Right ventricle myocardium superior (tissue), 1 donor: ENCODE measurements around the gene KIF18A. TPM values are rescaled to one million over a fixed set of nuclear protein-coding genes. Genes with fewer than 3 reads are reported as not detected.
"Not testable (repeated sequence)": the region's sequence is repeated elsewhere in the genome, so short reads cannot be mapped to it uniquely, and the experiment has no call there.

ENCODE experiments used
- ATAC-seq: fragments of 200-7000 bp; cut with Tn5 transposase; one replicate; pipeline ENCODE4 v1.9.1; 2020; ENCODE audit warnings: mild to moderate bottlenecking; ENCODE audit not compliant: poor library complexity
- DNase-seq: peaks from one replicate; pipeline ENCODE4 v3.0.0-alpha.2; 2020
- intact Hi-C: fragments of 100-400 bp; cut with DNase I; formaldehyde crosslinking; loops from one replicate; pipeline ENCODE4 v1.11.2; 2022
- long read RNA-seq: library from polyadenylated mRNA; unstranded; transcript quantifications from one replicate; pipeline ENCODE4 v2.0.0, GENCODE V29; 2021
- total RNA-seq: library from RNA; stranded (reverse); fragmentation: NEBNext Ultra II Directional; extraction: Animal tissue kit (Norgen Biotek cat#: 25700); gene quantifications from one replicate; pipeline ENCODE4 v1.2.1, GENCODE V29; 2021
- donor health status: DM: no; HTN: yes; CAD: no; lungs with severe emphysema.

Gene KIF18A
- total RNA-seq, result 0.16 TPM
- long read RNA-seq, result 0 reads

DNA sequence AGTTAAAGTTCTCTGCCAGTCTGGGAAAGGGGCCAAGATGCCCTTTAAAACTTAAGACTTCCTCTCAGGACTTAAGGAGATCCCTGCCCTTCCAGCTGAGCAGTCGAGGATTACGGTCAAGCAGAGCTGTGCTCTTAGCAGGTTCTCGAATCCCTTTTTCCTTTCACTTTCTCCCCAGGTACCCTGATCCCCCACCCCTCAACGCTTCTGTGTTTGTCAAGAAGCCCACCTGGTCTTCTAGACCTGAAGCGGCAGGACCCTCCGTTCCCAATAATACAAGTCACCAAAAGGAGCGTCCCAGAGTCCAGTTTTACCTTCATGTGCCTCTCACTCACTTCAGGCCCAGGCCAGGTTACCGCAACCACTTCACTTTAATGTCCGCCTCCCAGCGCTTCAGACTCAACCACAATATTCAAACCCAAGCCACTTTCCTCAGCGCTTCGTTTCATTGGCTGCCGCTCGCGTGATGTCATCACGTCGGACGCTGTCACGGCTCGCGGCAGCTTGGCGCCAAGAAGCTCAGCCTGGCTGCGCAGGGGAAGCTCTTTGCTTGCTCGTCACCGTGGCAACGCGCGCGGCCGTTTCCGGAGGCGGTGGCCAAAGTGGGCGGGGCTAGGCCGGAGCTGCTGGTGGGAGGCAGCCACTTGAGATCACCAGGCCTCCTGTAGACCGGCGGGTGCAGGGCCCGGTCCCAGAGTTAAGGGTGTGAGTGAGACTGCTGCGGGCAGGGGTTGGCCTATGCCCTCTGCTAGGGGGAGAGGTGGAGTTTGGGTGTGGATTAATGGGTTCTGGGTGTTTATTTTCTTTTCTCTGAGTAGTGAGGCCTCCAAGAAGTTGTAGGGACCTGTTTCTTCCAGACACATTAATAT lies at the start of gene KIF18A, which contains the start of gene METTL15:
TSS of gene KIF18A (minus strand) at position 407 of the 869 bp plus-strand sequence. CDS start 10,209 bp downstream, outside the sequence.
TSS of gene METTL15 (plus strand) at position 639 of the 869 bp plus-strand sequence. CDS start 4,947 bp downstream, outside the sequence.
- DNase-seq, result peak; percentile 100
- peak; percentile 100 for ATAC-seq
- intact Hi-C loops, result no loop called here

DNA sequence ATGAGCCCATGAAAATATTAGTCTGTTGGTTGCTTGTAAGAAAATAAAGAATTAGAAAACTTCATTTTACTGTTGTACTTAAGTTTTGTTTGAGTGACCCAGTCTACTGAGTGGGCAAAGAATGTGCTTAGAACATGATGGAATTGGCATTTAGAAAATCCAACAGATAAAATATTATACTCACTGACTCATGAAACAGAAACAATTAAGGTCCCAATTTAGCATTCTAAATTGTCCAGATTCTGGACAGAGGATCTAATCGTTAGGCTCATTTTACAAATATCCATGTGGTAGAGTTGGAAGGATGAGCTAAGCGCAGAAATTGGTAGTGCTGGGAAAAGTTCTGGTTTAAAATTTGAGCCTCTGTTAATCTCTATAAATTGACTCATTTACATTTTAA lies 45.6 kb upstream of the KIF18A start:
- no peak for DNase-seq
- ATAC-seq, result no peak
- intact Hi-C loops, result no loop called here

DNA sequence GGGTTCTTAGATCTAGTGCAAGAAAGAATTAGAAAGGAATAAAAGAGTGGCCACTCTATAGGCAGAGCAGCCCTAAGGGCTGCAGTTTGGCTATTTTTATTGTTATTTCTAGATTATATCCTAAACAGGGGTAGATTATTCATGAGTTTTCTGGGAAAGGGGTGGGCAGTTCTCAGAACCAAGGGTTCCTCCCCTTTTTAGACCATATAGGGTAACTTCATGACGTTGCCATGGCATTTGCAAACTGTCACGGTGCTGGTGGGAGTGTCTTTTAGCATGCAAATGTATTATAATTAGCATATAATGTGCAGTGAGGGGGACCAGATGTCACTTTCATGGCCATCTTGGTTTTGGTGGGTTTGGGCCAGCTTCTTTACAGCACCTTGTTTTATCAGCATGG lies 44.8 kb upstream of the KIF18A start:
- DNase-seq (no peak), ATAC-seq (no peak)
- intact Hi-C loops, result no loop called here

DNA sequence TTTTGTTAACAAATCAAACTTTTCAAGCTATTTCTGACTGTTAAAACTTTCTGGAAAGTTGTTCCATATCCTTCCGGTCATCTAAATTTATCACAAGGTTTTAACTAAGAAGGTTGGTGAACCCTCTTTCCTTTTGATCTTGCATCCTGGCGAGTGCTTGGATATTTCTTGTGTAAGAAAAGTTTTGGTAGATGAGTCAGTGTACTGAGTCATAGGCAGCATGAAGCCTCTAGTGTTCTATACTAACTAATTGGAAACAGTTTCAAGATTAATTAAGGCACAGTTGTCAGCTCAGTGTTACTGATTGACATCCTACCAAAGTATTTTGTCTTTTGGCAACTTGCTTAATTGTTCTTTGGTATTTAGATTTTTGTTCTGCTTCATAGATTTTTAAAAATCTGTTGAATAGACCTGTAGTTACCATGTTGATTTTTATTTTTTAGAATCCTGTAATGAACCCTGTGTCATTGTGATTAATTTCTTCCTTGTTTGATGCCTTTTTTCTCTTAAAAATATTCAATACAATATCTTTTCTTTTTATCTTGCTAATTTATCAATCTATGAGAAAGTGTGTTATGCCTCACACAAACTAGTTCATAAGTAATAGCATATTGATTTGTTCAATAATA lies 38.3 kb upstream of the KIF18A start:
- no peak for ATAC-seq
- no peak for DNase-seq
- intact Hi-C loops, result no loop called here

DNA sequence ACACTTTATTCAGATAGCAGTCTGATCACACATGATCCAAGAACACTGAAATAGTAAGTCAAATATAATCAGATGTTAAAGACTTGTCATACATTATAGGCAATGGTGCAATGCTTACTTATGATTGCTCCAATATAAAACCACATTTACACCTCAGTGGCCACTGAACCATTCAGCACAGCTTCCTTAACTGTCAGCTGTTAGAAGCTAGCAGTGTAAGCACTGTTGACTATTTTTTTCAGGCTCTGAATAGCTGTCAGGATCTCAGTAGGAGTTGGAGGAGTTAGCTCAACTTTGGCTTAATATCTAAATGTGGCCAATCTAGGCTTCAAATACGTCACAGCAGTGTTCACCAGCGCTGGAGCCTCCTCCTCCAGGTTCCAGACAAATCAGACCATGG lies 36.9 kb upstream of the KIF18A start:
- intact Hi-C loops, result no loop called here
- ATAC-seq (no peak), DNase-seq (no peak)

DNA sequence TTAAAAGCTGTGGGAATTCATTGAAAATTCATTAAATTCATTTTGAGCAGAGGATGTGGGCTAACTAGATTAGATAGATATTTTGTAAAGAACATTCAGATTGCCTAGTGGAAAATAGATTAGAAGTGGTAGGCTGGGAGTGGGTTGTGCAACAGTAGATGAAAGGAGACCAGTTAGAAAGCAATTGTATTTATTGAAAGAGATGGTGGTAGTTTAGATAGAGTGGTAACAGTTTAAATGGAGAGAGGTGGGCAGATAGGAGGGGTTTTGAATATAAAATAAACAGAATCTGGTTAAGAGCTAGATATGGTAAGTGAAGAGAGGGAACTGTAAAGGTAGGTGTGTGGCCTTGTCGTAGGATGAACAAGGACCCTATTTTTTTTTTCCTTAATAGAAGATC lies 34.8 kb upstream of the KIF18A start:
- intact Hi-C loops, result no loop called here
- ATAC-seq (no peak), DNase-seq (no peak)

DNA sequence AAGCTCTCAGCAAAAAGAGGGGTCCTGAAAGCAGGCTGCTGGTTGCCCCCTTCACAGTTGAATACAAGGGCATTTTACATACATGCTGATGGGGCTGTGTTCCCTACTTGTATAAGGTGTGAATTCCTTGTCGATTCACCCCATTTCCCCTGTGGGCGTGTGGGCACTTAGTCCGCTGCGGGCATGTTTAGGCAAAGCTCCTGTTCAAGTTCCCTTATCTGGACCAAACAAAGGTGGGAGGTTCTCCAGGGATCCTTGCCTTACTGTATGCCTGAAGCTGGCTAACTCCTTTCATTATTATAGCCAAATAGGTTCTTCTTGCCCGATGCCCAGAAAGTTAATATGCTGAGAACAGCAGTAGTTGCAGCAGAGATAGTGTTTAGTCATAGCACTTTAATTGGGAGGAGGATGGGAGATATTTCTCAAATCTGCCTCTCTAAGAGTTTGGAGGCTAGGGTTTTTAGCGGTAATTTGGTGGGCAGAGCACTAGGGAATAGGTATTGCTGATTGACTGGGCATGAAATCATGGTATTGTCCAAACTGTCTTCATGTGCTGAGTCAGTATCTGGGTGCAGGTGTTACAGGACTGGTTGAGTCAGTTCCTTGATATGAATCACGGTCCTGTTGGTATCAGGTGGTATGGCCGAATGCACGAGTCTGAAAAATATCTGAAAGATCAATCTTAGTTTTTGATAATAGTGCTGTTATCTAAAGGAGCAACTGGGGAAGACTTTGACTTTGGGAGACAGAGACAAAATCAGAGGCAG lies 32.9 kb upstream of the KIF18A start:
- no peak for ATAC-seq
- DNase-seq, result no peak
- intact Hi-C loops, result no loop called here

DNA sequence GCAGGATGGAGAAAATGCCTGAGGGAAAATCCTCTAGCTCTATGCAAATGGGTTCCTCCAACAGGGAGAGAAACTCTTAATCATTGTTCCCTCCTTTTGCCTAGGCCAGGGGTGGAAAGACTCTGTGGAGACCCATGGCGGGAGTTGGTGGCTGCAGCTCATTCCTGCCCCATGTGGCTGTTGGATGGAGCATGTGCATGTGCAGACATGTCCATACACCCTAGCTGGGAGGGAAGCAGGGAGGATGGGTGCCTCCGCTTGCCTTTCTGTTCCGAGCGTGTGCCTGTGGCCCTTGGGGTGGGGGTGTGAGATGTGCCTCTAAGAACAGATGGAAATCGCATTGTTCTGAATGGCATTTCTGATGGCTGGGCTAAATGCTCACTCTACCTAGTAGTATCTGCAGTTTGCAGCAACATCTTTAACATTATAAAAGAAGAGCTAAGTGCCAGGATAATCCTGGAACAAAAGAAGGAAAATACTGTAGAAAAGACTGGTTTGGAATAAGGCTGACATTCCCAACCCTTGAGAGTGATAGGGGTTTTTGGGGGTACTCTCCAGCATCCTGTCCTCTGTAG lies 32.0 kb upstream of the KIF18A start:
- DNase-seq, result no peak
- intact Hi-C loops, result no loop called here
- ATAC-seq, result no peak

DNA sequence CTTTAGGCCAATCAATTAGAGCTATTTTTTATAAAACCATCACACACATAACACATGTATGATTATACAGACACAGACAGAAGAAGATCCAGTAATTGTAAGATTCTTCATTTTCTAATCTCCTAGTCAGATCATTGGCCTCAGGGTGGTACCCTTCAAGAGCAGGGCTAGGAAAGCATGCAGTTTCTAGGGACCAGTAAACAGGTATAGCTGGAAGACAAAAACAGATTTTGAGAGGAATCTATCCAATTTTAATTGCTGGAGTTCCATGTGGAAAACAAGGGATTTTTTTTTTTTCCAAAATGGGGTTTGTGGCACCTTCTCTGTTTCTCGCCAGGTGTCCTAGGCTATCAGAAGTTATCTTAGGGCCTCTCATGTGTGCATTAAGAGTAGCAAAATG lies 29.9 kb upstream of the KIF18A start:
- ATAC-seq, result no peak
- no peak for DNase-seq
- intact Hi-C loops, result no loop called here

DNA sequence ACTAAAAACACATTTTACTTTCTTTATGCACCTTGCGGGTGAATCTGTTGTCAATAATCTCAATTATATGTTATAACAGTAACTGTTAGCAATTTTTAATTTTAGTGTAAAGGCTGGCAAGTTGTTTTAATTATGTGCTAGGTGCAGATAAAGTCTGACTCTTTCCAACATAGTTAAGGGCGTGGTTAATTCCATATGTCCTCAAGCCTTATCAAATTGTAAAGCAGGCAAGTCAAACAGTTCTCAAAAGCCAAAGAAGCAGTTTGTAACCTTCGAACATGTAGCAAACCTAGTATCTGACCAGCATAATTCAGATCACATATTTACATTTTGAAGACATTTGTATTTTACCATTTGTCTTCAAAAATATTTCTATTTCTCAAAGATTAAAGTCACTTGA lies 29.4 kb upstream of the KIF18A start:
- intact Hi-C loops, result no loop called here
- no peak for DNase-seq
- ATAC-seq, result no peak

DNA sequence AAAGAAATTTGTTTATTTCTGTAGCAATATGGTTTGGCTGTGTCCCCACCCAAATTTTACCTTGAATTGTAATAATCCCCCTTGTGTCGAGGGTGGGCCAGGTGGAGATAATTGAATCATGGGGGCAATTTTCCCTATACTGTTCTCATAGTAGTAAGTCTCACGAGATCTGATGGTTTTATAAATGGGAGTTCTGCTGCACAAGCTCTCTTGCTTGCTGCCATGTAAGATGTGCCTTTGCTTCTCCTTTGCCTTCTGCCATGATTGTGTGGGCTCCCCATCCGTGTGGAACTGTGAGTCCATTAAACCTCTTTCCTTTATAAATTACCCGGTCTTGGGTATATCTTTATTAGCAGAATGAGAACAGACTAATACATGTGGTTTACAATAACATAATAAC lies 28.2 kb upstream of the KIF18A start:
- ATAC-seq, intact Hi-C loops, DNase-seq: not testable (repeated sequence)

DNA sequence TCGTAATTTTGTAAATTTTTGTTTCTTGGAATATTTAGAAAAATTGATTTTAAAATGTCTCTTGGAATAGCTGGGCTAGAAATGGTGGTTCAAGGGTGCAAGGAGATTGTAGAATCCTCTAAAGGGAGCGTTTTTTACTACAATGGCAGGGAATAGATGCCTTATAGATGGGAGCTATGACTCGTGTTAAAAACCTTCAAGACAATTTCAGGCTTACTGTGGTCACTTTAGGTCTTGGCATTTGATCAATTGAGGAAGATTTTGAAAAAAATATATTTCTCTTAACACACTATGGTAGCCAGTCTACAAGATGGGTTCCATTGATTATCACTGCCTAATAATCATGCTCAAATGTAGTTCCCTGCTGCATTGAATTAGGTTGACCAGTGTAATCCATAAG lies 25.2 kb upstream of the KIF18A start:
- DNase-seq (no peak), ATAC-seq (no peak)
- intact Hi-C loops, result no loop called here

DNA sequence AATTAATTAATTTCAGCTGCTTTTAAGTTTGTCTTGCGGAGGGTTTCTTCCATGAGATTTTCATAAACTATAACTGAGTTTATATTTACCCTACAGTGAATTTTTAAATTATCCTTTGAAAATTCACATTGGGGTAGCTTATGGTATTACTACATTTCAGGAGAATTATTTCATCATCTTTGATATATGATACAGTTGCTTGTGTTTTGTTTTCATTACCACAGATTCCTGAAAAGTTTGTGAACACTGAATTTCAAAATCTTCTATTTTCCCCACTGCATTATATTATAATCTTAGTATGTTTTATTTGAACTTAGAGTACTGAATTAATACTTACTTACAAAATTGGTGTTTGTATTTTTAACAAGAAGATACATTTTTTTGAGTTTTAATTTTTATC lies 24.6 kb upstream of the KIF18A start:
- intact Hi-C loops, result no loop called here
- DNase-seq, result no peak
- ATAC-seq, result no peak

DNA sequence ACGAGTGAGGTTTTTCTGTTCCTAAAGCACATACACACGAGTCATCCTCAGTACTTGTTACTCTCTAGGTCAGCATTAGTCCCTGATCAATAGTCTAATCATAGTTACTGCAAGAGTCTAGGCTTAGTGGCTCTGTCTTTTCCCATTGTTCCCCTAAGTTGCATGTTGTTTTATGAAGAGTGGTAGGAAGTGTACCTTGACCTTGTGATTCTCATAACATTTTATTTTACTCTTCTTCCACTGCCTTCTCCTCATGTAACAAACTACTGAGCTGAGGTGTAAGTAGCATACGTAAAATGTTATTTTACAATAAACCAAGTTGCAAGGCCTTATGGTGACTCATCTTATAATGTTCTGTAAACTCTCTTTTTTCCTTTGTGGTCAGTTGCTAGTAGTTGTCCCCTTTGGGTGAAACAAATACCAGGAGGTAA lies 15.2 kb upstream of the KIF18A start:
- intact Hi-C loops, result no loop called here
- DNase-seq (no peak), ATAC-seq (no peak)

DNA sequence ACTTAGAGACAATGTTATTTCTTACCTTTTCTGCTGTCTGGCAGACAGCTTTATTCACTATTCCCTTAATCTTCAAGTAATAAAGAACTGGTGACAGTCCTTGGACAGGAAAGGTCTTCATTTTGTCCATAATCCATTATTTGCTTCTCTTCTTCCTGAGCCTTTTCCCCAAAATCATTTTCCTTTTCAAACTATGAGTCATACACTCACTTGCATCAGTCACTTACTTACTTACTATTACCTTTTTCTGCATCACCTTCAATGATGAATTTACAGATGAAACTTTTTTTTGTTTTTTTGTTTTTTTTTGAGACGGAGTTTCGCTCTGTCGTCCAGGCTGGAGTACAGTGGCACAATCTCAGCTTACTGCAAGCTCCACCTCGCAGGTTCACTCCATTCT lies 9.8 kb upstream of the KIF18A start:
- ATAC-seq (no peak), DNase-seq (no peak)
- intact Hi-C loops, result no loop called here

DNA sequence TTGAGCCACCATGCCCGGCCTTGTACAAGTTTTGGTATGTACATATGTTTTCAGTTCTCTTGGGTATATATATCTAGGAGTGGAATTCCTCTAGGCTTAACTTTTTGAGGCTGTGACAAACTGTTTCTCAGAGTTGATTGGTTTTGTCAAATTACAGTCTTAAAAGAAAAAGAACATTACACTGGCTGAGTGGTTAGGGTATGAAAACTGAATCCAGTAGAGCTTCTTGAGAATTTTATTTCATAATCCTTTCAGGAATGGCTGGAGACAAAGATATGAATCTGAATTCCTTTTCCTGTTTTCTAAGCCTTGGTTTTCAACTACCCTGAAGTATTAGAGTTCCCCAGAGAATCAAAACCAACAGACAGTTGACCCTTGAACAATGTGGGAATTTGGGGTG lies 6.8 kb upstream of the KIF18A start:
- ATAC-seq, result no peak
- intact Hi-C loops, result no loop called here
- DNase-seq, result no peak

DNA sequence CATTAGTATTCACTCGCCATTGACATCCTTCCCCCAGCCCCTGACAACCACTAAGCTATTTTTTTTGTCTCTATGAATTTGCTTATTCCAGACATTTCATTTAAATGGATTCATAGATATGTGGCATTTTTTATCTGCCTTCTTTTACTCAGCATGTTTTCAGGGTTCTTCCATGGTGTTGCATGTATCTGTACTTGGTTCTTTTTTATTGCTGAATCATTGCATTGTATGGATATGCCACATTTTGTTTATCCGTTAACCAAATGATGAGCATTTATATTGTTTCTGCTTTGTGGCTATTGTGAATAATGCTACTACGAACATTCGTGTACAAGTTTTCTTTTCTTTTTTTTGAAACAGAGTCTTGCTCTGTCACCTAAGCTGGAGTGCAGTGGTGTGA lies 6.2 kb upstream of the KIF18A start:
- DNase-seq (no peak), ATAC-seq (no peak)
- intact Hi-C loops, result no loop called here

DNA sequence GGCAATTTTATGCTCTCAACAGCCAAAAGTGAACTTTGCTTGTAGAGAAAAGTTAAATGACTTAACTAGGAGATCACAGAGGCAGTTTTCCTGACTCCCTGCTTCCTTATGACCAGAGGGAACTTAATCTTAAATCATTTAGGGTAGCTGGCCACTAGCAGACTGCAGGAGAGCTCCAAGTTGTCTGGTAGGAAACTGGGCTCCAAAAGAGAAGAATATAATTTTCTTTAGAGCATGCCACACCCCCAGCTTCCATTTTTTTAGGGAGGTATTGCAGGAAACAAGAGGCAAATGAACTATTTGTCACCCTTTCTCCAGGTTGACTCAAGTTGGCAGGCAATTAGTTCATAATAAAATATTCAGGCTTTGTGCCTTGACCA lies 2.9 kb upstream of the KIF18A start:
- DNase-seq, result no peak
- ATAC-seq, result no peak
- intact Hi-C loops, result no loop called here

DNA sequence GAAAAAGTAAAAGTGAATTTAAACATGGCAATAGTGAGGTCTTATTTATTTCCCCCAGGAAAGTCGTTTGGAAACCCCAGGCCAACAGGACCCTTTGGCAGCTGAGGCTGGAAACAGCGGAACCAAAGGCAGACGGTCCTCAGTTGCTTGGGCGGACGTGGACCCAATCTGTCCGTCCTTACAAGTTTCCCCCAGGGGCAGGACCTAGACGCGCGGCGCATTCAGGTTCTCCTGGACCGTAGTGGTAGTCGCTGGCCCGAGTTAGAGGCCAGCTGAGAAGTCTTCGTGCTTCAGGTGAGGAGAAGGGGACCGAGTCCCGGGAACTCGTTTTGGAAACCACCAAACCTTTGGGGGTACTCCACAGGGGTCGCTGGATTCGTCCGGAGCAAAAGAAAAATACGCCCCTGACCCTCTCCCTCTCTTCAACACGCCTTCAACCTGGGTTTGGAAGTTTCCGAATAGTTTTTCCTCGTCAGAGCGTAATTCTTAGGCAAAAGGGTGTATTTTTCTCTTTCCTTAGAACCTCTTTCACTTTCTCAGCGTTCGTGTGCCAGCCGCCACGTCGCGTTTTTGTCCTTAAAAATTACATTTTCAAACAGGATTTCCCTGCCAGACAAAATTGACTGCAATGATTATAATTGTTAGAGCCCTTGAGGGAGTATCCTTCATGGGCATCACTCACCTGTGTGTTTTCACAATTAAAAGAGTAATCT lies 2.3 kb upstream of the KIF18A start:
- peak; percentile 75 for ATAC-seq
- peak; percentile 78 for DNase-seq
- intact Hi-C loops, result no loop called here
